AG04449 (cell line): Measurements from ENCODE around the gene IPCEF1.

Experiments
- CTCF ChIA-PET: fragments of 350-600 bp; formaldehyde crosslinking; extraction: SDS; loops from one replicate; lab custom pipeline; 2021; ENCODE audit warnings: antibody characterized with exemption; lab: Yijun Ruan, JAX
- POLR2A ChIA-PET: fragments of 400-600, 350-600 bp; formaldehyde crosslinking; extraction: SDS; loops from one replicate; lab custom pipeline; 2020; ENCODE audit warnings: antibody characterized with exemption, inconsistent platforms; lab: Yijun Ruan, JAX
- DNase-seq: peaks from one replicate; pipeline ENCODE4 v3.0.0-alpha.2; 2010; ENCODE audit warnings: low read depth, low spot score
- H3K4me3 ChIP-seq: 2 replicates; pipeline ENCODE4 v1.5.1; 2011; ENCODE audit warnings: low read depth, mild to moderate bottlenecking, control low read depth, low read length
- TF ChIP-seq, protein P1 (sequence below): IDR thresholded peaks from one replicate; pipeline ENCODE4 v1.5.1; 2011; ENCODE audit warnings: mild to moderate bottlenecking, moderate library complexity, low read length, control low read depth, inconsistent platforms; ENCODE audit not compliant: insufficient read depth; ENCODE audit errors: missing control alignments

Gene IPCEF1

DNA sequence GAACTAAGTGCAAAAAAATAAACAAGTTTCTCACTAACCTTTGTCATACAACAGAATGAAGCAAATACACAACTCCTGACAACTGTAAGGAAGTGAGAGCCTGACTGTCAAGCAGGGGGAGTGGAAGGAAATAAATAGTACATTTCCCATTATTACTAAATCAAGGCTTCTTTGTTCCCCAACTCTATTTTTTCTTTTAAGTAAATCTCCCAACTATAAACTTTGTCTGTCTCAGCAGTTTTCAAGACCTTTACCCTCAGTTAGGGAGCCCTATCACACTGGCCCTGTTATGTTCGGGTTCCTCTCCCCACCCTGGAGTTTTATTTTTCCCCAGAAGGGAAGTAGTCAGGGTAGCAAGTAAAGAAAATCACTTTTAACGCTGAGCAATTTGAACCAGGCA lies 24.1 kb upstream of the IPCEF1 start:
- TF ChIP-seq, protein P1, sequence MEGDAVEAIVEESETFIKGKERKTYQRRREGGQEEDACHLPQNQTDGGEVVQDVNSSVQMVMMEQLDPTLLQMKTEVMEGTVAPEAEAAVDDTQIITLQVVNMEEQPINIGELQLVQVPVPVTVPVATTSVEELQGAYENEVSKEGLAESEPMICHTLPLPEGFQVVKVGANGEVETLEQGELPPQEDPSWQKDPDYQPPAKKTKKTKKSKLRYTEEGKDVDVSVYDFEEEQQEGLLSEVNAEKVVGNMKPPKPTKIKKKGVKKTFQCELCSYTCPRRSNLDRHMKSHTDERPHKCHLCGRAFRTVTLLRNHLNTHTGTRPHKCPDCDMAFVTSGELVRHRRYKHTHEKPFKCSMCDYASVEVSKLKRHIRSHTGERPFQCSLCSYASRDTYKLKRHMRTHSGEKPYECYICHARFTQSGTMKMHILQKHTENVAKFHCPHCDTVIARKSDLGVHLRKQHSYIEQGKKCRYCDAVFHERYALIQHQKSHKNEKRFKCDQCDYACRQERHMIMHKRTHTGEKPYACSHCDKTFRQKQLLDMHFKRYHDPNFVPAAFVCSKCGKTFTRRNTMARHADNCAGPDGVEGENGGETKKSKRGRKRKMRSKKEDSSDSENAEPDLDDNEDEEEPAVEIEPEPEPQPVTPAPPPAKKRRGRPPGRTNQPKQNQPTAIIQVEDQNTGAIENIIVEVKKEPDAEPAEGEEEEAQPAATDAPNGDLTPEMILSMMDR: no peak
- H3K4me3 ChIP-seq: no peak overlapping the region
- DNase-seq: no peak
- ChIA-PET CTCF (no interaction called here), POLR2A (no interaction called here)

DNA sequence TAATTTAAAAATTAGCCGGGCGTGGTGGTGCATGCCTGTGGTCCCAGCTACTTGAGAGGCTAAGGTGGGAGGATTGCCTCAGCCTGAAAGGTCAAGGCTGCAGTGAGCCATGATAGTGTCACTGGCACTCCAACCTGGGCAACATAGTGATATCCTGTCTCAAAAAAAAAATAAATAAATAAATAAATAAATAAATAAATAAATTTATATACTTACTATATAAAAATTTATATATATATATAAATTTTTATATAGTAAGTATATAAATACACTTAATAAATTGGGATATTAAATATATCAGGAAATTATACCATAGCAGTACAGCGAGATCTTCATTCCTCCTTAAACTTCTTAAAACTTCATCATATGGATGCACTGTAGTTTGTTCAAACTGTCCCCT lies 23.0 kb upstream of the IPCEF1 start:
- ChIA-PET CTCF (interaction anchor here (1.2 kb wide), 1 partner anchor 9 kb away, joined by 3 read pairs; no protein-coding TSS in a partner anchor), POLR2A (no interaction called here)
- DNase-seq: no peak
- H3K4me3 ChIP-seq: no peak overlapping the region
- TF ChIP-seq, protein P1: no peak

DNA sequence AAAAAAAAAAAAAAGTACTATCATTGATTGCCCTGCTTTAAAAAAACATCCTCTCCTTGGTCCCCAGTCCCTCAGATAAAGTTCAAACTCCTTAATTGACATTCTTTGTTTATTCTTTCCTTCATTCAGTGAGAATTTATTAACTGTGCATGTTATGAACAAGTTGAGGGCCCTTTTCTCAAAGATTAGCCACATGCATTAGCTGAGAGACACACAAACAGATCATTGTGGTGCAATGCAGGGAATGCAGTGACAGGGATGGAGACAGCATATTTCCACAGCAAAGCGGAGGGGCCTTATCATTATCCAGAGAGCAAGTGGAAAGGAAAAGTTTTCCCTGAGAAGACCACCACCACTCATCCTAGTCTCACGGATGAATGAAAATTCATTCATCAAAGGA lies 21.9 kb upstream of the IPCEF1 start:
- CTCF ChIA-PET: no interaction called here
- TF ChIP-seq, protein P1: no peak
- no peak for DNase-seq
- H3K4me3 ChIP-seq: no peak overlapping the region
- POLR2A ChIA-PET: no interaction called here

DNA sequence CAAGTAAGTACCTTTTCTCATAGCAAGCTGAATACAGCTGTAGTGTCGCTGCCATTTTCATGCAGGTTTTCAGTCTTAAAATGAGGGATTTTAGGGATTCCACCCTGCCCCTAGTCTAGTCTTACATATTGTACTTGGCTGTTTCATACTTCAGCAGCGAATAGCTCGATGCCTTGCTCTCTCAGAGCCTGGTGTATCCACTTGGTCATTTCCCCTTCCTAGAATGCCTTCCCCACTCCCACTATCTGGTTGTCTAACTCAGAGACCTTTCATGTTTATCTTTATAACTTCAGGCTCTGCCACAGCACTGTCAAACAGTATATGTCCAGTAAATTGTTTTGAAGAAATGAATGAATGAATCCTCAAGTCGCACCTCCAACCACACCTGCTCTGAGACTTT lies 21.1 kb upstream of the IPCEF1 start:
- CTCF ChIA-PET: no interaction called here
- TF ChIP-seq, protein P1: no peak
- no peak overlapping the region for H3K4me3 ChIP-seq
- no peak for DNase-seq
- POLR2A ChIA-PET: no interaction called here

DNA sequence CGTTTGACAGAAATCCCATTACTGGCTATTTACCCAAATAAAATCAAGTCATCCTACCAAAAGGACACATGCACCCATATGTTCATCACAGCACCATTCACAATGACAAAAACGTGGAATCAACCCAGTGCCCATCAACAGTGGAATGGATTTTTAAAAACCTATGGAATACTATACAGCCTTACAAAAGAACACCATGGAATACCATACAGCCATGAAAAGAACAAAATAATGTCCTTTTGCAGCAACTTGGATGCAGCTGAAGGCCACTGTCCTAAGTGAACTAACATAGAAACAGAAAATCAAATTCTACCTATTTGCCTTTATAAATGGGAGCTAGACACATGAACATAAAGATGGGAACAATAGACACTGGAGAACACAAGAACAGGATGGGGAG lies 17.4 kb upstream of the IPCEF1 start:
- TF ChIP-seq, protein P1: no peak
- no peak overlapping the region for H3K4me3 ChIP-seq
- ChIA-PET POLR2A (no interaction called here), CTCF (no interaction called here)
- no peak for DNase-seq

DNA sequence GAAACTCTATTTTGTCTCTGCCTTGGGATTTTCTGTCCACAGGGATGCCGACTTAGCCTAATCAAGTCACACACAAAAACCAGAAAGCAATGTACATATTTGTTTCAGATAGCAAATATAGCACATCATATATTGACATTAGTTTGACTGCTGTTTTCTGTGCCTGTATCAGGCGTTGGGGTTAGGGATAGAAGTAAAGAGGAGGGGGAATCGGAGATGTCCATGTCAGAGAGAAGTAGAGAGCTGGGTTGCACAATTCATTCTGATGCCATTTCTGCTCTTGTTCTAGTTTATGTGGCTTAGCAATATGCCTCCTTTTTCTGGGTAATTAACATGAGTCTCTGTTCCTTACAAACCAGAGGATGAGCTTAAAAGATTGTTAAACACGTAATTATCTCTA lies 14.7 kb upstream of the IPCEF1 start:
- POLR2A ChIA-PET: interaction anchor here (0.6 kb wide), 1 partner anchor 139 kb away, joined by 3 read pairs; the partner anchor contains the start of gene CNKSR3
- TF ChIP-seq, protein P1: no peak
- no peak overlapping the region for H3K4me3 ChIP-seq
- CTCF ChIA-PET: interaction anchor here (0.7 to 4.6 kb wide), 15 partner anchors 8 to 217 kb away, joined by 3 to 36 read pairs (median 4); partner anchors contain the start of gene IPCEF1
- DNase-seq: no peak
